K562 (cell line): ENCODE results near the gene NFATC3. TPM values are rescaled to one million over a fixed set of nuclear protein-coding genes. Genes with fewer than 3 reads are reported as not detected.

ENCODE experiments used
- ARHGAP35 ChIP-seq: fragments of 450-650 bp; IDR thresholded peaks from 2 replicates; pipeline ENCODE4 v1.6.1; 2018; ENCODE audit not compliant: partially characterized antibody
- DEAF1 ChIP-seq: fragments of 450-650 bp; formaldehyde crosslinking; IDR thresholded peaks from 2 replicates; pipeline ENCODE4 v1.4.0; 2020; ENCODE audit warnings: mild to moderate bottlenecking, moderate library complexity
- FOXP4 ChIP-seq: sonication (generic); formaldehyde crosslinking; IDR thresholded peaks from 2 replicates; pipeline ENCODE4 v1.8.0; 2022; ENCODE audit warnings: mild to moderate bottlenecking, missing genetic modification reagents, borderline replicate concordance
- KLF6 ChIP-seq: fragments of 250-450 bp; sonication (Bioruptor Pico); IDR thresholded peaks from 2 replicates; pipeline ENCODE4 v1.4.0; 2020; ENCODE audit warnings: mild to moderate bottlenecking, moderate library complexity, borderline replicate concordance
- MCM3 ChIP-seq: fragments of 450-650 bp; IDR thresholded peaks from 2 replicates; pipeline ENCODE4 v1.6.1; 2016
- NEUROD1 ChIP-seq: fragments of 150-350 bp; IDR thresholded peaks from 2 replicates; pipeline ENCODE4 v1.6.1; 2014; ENCODE audit warnings: borderline replicate concordance, low read length, low read depth; ENCODE audit not compliant: partially characterized antibody
- POLR3A ChIP-seq: IDR thresholded peaks from 2 replicates; pipeline ENCODE4 v1.6.1; 2011; ENCODE audit warnings: borderline replicate concordance, mild to moderate bottlenecking, moderate library complexity; ENCODE audit not compliant: insufficient read length, insufficient read depth; ENCODE audit errors: extremely low read depth
- RBM34 ChIP-seq: fragments of 200-400 bp; formaldehyde crosslinking; IDR thresholded peaks from 2 replicates; pipeline ENCODE4 v1.6.1; 2018; ENCODE audit warnings: low read length, borderline replicate concordance; ENCODE audit not compliant: insufficient read depth
- REST ChIP-seq, 2 experiments: fragments of 450-650 bp; formaldehyde crosslinking in 1 of 2; IDR thresholded peaks; 2 replicates each; pipeline versions ENCODE4 v1.4.0 to v1.6.1; 2014 to 2020; ENCODE audit warnings: mild to moderate bottlenecking in 2 of 2, borderline replicate concordance in 1 of 2, low read depth in 1 of 2
- TAL1 ChIP-seq: fragments of 450-650 bp; IDR thresholded peaks from 2 replicates; pipeline ENCODE4 v1.6.1; 2016; ENCODE audit warnings: mild to moderate bottlenecking
- TARDBP ChIP-seq: fragments of 450-650 bp; IDR thresholded peaks from 2 replicates; pipeline ENCODE4 v1.6.1; 2016
- ZNF212 ChIP-seq: fragments of 450-650 bp; formaldehyde crosslinking; IDR thresholded peaks from 2 replicates; pipeline ENCODE4 v1.4.0; 2020; ENCODE audit warnings: mild to moderate bottlenecking
- ZNF699 ChIP-seq: fragments of 250-450 bp; sonication (Bioruptor Pico); IDR thresholded peaks from 2 replicates; pipeline ENCODE4 v1.8.0; 2021; ENCODE audit warnings: mild to moderate bottlenecking, moderate library complexity; ENCODE audit not compliant: insufficient replicate concordance
- polyA plus RNA-seq, 8 experiments: library from polyadenylated mRNA; depleted of rRNA in 4 of 8; stranded (reverse) in 5 of 8; unstranded in 3 of 8; fragments of >200 nt; fragmentation: Nextera tagmentation in 2 of 8; fragmentation: Illumina TruSeq in 1 of 8; extraction: Ambion mirVana in 2 of 8; extraction: Trizol in 1 of 8; gene quantifications; 2 replicates each; pipeline versions ENCODE4 v1.2.1 to v1.2.3, GENCODE V29; 2011 to 2014; ENCODE audit warnings: inconsistent platforms in 1 of 8, missing spikeins in 1 of 8
- total RNA-seq, 7 experiments: library from RNA; depleted of rRNA in 6 of 7; stranded (reverse); fragments of >200 nt in 6 of 7; fragmentation: Illumina TruSeq in 2 of 7; extraction: Trizol in 2 of 7; gene quantifications; 2 replicates each; pipeline versions ENCODE4 v1.2.1 to v1.2.3, GENCODE V29; 2011 to 2021; ENCODE audit warnings: low replicate concordance in 1 of 7

NFATC3 gene
- total and polyA plus RNA-seq, 9 of the 15 experiments (the other 6 are each of a cell fraction or from before 2014, with no cell fraction given) = 15.7 to 98.4 (median 59.4) TPM

- TF ChIP-seq REST (IDR thresholded peaks at IDR 0.05; ENCODE audit: borderline replicate concordance) = peak; percentile 26; the same call in 1 of the 2 replicates
- 0 out of 2 replicates have a peak, but pooled peaks have one; percentile 37 for TF ChIP-seq REST (CRISPR knock-in tag; IDR thresholded peaks at IDR 0.05; ENCODE audit: low read depth)
- no peak for TF ChIP-seq TARDBP
- TF ChIP-seq KLF6 = peak; percentile 79
- TF ChIP-seq NEUROD1 = peak; percentile 63
- no peak for TF ChIP-seq POLR3A
- TF ChIP-seq ARHGAP35 = no peak
- peak; percentile 28; the same call in 1 of the 2 replicates for TF ChIP-seq DEAF1 (CRISPR knock-in tag)
- peak; percentile 6 for TF ChIP-seq ZNF699
- TF ChIP-seq ZNF212 = no peak
- no peak for TF ChIP-seq RBM34
- TF ChIP-seq TAL1 = peak; percentile 28; the same call in 1 of the 2 replicates
- no peak for TF ChIP-seq MCM3
- peak; percentile 98; the same call in 1 of the 2 replicates for TF ChIP-seq FOXP4
Observed at GRCh38 chr16:68079626-68080344, 5.4 kb upstream of the NFATC3 start (continued).
